Measurements from ENCODE around the gene SLIT1. TPM values are rescaled to one million over a fixed set of nuclear protein-coding genes. Genes with fewer than 3 reads are reported as not detected.

SLIT1 gene
- total RNA-seq, 2 donors from 2014 or later: 0.78 to 0.99 TPM

DNA sequence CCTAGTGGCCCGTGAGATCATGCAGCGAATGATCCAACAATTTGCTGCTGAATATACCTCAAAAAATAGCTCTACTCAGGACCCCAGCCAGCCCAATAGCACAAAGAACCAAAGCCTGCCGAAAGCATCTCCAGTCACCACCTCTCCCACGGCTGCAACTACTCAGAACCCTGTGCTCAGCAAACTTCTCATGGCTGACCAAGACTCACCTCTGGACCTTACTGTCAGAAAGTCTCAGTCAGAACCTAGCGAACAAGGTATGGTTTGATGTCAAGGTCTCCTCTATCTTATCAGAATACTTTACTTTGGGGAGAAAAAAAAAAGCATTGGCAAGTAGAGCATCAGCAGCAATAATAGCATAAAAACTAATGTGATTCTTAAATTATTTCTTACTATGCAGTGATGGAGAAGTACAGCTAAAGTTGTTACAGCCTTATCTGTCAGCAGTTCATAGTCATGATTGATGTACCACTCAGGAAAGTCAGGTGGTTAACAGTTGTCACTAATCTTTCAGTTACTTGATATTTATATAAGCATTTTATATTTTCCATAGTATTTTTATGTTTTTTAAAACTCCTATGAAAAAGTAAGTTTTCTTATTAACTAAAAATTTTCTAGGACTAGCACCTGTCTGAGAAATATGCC, 236.6 kb downstream of the SLIT1 start:
- no peak for TF ChIP-seq POLR2A (IDR thresholded peaks at IDR 0.05)
- TF ChIP-seq, protein P1, sequence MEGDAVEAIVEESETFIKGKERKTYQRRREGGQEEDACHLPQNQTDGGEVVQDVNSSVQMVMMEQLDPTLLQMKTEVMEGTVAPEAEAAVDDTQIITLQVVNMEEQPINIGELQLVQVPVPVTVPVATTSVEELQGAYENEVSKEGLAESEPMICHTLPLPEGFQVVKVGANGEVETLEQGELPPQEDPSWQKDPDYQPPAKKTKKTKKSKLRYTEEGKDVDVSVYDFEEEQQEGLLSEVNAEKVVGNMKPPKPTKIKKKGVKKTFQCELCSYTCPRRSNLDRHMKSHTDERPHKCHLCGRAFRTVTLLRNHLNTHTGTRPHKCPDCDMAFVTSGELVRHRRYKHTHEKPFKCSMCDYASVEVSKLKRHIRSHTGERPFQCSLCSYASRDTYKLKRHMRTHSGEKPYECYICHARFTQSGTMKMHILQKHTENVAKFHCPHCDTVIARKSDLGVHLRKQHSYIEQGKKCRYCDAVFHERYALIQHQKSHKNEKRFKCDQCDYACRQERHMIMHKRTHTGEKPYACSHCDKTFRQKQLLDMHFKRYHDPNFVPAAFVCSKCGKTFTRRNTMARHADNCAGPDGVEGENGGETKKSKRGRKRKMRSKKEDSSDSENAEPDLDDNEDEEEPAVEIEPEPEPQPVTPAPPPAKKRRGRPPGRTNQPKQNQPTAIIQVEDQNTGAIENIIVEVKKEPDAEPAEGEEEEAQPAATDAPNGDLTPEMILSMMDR (IDR thresholded peaks at IDR 0.05): no peak
- ATAC-seq (no peak), DNase-seq (no peak)
- Histone ChIP-seq H3K36me3 (replicated peaks in 1 of 2; ENCODE audit: insufficient read depth in 1 of 2, low read depth in 2 of 2) (peaks cover 0 to 4% of the 10 kb centered on the region in 2 donors), H3K4me3 (no peak overlapping the region), H3K27ac (no peak overlapping the region), H3K4me1 (peaks cover 4% of the 10 kb centered on the region), H3K9me3 (no peaks in the 10 kb centered on the region), H3K27me3 (no peaks in the 10 kb centered on the region)
- WGBS, 2 donors: 74 to 81% methylated on average over 5 of the region's 5 CpGs
- intact Hi-C loops (cut with DNase I): no loop called here

Other genes with a start within 250 kb of the SLIT1 start
- 1 to 10 TPM; 2.6 to 7.3 TPM for gene ARHGAP19, start 106.7 kb upstream of the SLIT1 start, total RNA-seq
- gene FRAT1, start 133.3 kb upstream of the SLIT1 start, total RNA-seq: 1 to 10 TPM; 3.0 to 6.5 TPM
- 10 to 100 TPM; 19.5 to 20.8 TPM for gene FRAT2, start 148.8 kb upstream of the SLIT1 start, total RNA-seq
- 10 to 100 TPM; 13.0 to 22.1 TPM for gene RRP12, start 215.4 kb upstream of the SLIT1 start, total RNA-seq
- 10 to 100 TPM; 52.7 to 66.7 TPM for gene PGAM1, start 240.2 kb upstream of the SLIT1 start, total RNA-seq

Measured in body of pancreas (tissue), 4 donors.